Fibroblast of the aortic adventitia (primary cell): Measurements from ENCODE around the gene RS1. TPM values are rescaled to one million over a fixed set of nuclear protein-coding genes. Genes with fewer than 3 reads are reported as not detected.

ENCODE experiments used
- DNase-seq: peaks from one replicate; pipeline ENCODE4 v3.0.0-alpha.2; 2010; ENCODE audit warnings: low read depth
- H3K4me3 ChIP-seq: 2 replicates; pipeline ENCODE4 v1.5.1; 2011; ENCODE audit warnings: low read depth, mild to moderate bottlenecking, control low read depth, low read length, moderate library complexity
- CTCF ChIP-seq: IDR thresholded peaks from 2 replicates; pipeline ENCODE4 v1.5.1; 2011; ENCODE audit warnings: mild to moderate bottlenecking, low read length, control low read depth, inconsistent platforms; ENCODE audit not compliant: insufficient read depth
- total RNA-seq: library from RNA; depleted of rRNA; stranded (reverse); fragments of >200 nt; gene quantifications from 2 replicates; pipeline ENCODE4 v1.2.3, GENCODE V29; 2012; ENCODE audit warnings: low replicate concordance

RS1 gene
- total RNA-seq, 1 donor, result not detected

GRCh38 chrX:18616688-18617406 lies 55.1 kb downstream of the RS1 start:
- H3K4me3 ChIP-seq, result no peak overlapping the region
- no peak for DNase-seq
- TF ChIP-seq CTCF, result no peak

GRCh38 chrX:18613930-18614639 lies 57.8 kb downstream of the RS1 start:
- TF ChIP-seq CTCF, result no peak

GRCh38 chrX:18607966-18608365 lies 63.9 kb downstream of the RS1 start:
- H3K4me3 ChIP-seq, result no peak overlapping the region
- DNase-seq, result no peak
- TF ChIP-seq CTCF, result no peak

More at GRCh38 chrX:18613930-18614639, 57.8 kb downstream of the RS1 start:
- DNase-seq, result no peak
- no peak overlapping the region for H3K4me3 ChIP-seq

GRCh38 chrX:18598413-18598812 lies 73.5 kb downstream of the RS1 start:
- DNase-seq, result no peak
- no peak overlapping the region for H3K4me3 ChIP-seq
- no peak for TF ChIP-seq CTCF

- no peak overlapping the region for H3K4me3 ChIP-seq
- no peak for DNase-seq
- TF ChIP-seq CTCF, result no peak
Measured at GRCh38 chrX:18596096-18596495, 75.8 kb downstream of the RS1 start.

GRCh38 chrX:18594079-18594478 lies 77.8 kb downstream of the RS1 start:
- TF ChIP-seq CTCF, result no peak
- DNase-seq, result no peak
- no peak overlapping the region for H3K4me3 ChIP-seq

- no peak overlapping the region for H3K4me3 ChIP-seq
- no peak for TF ChIP-seq CTCF
- DNase-seq, result no peak
Measured at GRCh38 chrX:18591834-18592233, 80.1 kb downstream of the RS1 start.
